ENCODE measurements around the gene GPC6.

- TF ChIP-seq CTCF (IDR thresholded peaks at IDR 0.05 in 8 of 11, conservative IDR thresholded peaks at IDR 0.05 in 3 of 11) (no peak), POLR2A (IDR thresholded peaks at IDR 0.05) (no peak), POLR2AphosphoS5 (IDR thresholded peaks at IDR 0.05) (no peak)
Measured at GRCh38 chr13:93182406-93182805, 44.2 kb upstream of the GPC6 start.
